HCEC 1CT (cell line): Measurements from ENCODE around the gene FIBCD1.

Experiments
- DNase-seq: peaks from one replicate; pipeline ENCODE4 v3.0.0-alpha.2; 2017

FIBCD1 gene

DNA sequence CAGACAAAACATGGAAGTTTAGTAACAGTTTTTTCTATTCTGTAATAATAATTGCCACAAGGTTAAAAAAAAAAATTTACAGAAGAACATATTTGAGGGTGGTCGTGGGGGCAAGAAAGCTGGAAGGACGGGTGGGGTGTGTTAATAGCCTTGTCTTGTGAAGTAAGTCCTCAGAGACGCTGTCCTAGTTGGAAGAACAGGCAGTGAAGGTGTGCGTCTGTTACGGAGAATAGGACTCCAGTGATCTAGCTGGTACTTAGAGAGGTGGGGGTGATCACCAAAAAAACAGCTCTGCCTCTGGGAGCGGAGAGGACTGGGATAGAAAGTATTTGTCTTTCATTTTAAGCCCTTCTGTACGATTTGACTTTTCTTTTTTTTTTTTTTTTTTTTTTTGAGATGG is 86.2 kb downstream of the FIBCD1 start:
- DNase-seq = no peak
